ENCODE measurements around the gene MRPS12.

DNA sequence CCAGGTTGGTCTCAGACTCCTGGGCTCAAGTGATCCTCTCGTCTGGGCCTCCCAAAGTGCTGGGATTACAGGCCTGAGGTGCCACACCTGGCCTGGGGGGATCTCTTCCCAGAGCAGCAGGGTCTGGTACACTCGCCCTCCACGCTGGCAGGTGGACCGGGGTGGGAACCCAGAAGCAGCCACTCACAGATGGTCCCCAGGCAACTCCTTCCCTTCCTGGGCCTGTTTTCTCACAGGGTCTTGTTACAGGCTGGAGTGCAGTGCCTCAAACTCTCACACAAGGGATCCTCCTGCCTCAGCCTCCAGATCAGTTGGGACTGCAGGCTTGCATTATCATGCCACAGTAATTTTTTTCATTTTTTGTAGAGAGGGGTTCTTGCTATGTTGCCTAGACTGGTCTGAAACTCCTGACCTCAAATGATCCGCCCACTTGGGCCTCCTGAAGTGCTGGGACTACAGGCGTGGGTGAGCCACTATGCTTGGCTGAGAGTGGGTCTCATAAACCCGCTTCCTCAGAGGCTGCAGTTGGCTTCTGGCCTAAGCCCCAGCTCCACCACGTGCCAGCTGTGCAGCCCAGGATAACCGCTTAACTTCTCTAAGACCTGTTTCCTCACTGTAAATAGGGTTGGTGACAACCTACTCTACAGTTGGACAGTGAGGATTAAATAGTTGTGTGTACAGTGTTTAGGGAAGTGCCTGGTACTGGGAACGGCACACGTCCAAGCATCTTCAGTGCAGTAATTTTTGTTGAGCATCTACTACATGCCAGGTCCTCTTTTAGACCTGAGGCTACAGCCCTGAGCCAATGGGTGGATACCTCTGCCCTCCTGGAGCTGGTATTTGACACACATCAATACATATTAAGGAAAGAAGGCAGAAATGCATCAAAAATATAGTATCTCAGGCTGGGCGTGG is 17.9 kb upstream of the MRPS12 start:
- no peak for TF ChIP-seq POLR2A (IDR thresholded peaks at IDR 0.05)
- TF ChIP-seq, protein P1, sequence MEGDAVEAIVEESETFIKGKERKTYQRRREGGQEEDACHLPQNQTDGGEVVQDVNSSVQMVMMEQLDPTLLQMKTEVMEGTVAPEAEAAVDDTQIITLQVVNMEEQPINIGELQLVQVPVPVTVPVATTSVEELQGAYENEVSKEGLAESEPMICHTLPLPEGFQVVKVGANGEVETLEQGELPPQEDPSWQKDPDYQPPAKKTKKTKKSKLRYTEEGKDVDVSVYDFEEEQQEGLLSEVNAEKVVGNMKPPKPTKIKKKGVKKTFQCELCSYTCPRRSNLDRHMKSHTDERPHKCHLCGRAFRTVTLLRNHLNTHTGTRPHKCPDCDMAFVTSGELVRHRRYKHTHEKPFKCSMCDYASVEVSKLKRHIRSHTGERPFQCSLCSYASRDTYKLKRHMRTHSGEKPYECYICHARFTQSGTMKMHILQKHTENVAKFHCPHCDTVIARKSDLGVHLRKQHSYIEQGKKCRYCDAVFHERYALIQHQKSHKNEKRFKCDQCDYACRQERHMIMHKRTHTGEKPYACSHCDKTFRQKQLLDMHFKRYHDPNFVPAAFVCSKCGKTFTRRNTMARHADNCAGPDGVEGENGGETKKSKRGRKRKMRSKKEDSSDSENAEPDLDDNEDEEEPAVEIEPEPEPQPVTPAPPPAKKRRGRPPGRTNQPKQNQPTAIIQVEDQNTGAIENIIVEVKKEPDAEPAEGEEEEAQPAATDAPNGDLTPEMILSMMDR (IDR thresholded peaks at IDR 0.05): no peak
